Testis (tissue), 3 donors: ENCODE data around the gene ENDOU. TPM values are rescaled to one million over a fixed set of nuclear protein-coding genes. Genes with fewer than 3 reads are reported as not detected.

Experiments
- DNase-seq: peaks from one replicate; pipeline ENCODE4 v3.0.0-alpha.2; 2019
- H3K27ac ChIP-seq, 2 donors: fragments of 200-600 bp; sonication (generic); one replicate each; pipeline ENCODE4 v1.5.1; 2019
- H3K27me3 ChIP-seq: fragments of 200-600 bp; sonication (generic); one replicate; pipeline ENCODE4 v1.5.1; 2019
- H3K36me3 ChIP-seq: fragments of 200-600 bp; sonication (generic); one replicate; pipeline ENCODE4 v1.5.1; 2017; ENCODE audit warnings: low read depth; ENCODE audit errors: missing control alignments
- H3K4me1 ChIP-seq: fragments of 200-600 bp; sonication (generic); one replicate; pipeline ENCODE4 v1.5.1; 2019
- H3K4me3 ChIP-seq, 2 donors: fragments of 200-600 bp; sonication (generic); one replicate each; pipeline ENCODE4 v1.5.1; 2017 to 2019
- H3K9me3 ChIP-seq: fragments of 200-600 bp; sonication (generic); one replicate; pipeline ENCODE4 v1.5.1; 2017
- POLR2A ChIP-seq: fragments of 450-650 bp; IDR thresholded peaks from one replicate; pipeline ENCODE4 v1.6.1; 2017; ENCODE audit warnings: antibody characterized with exemption, mild to moderate bottlenecking, moderate library complexity
- WGBS, 2 donors: methylation state at CpG; one replicate each; pipeline ENCODE4 v1.1.5; 2018; 5-methylcytosine and 5-hydroxymethylcytosine counted together
- intact Hi-C: fragments of 100-400 bp; cut with DNase I; formaldehyde crosslinking; loops from one replicate; pipeline ENCODE4 v1.15.1; 2023; ENCODE audit warnings: low total_unique reads
- polyA plus RNA-seq: library from polyadenylated mRNA; stranded (reverse); fragments of 350-450 nt; fragmentation: Illumina TruSeq; extraction: RNeasy Lipid Tissue Mini Kit (QIAGEN cat#74804); gene quantifications from one replicate; pipeline ENCODE4 v1.2.3, GENCODE V29; 2014; ENCODE audit warnings: low read depth, low replicate concordance; ENCODE audit not compliant: insufficient read depth
- total RNA-seq, 2 donors: library from RNA; depleted of rRNA; stranded (reverse); fragments of >200 nt; gene quantifications; one replicate each; pipeline ENCODE4 v1.2.3, GENCODE V29; 2016
- TF ChIP-seq, protein P1 (sequence below), 3 experiments: fragments of 450-650 bp in 2 of 3; fragments of 200-600 bp in 1 of 3; sonication (generic) in 1 of 3; IDR thresholded peaks; one replicate each; pipeline ENCODE4 v1.5.1; 2016 to 2019; ENCODE audit warnings: antibody characterized with exemption in 3 of 3, mild to moderate bottlenecking in 2 of 3, moderate library complexity in 1 of 3

ENDOU gene
- total and polyA plus RNA-seq, 3 donors from 2014 or later = 0.16 to 0.43 (median 0.21) TPM

- intact Hi-C loops = no loop called here
- WGBS, 2 donors = 54 to 76% methylated on average over 15 to 16 of the region's 16 CpGs
- TF ChIP-seq, protein P1, sequence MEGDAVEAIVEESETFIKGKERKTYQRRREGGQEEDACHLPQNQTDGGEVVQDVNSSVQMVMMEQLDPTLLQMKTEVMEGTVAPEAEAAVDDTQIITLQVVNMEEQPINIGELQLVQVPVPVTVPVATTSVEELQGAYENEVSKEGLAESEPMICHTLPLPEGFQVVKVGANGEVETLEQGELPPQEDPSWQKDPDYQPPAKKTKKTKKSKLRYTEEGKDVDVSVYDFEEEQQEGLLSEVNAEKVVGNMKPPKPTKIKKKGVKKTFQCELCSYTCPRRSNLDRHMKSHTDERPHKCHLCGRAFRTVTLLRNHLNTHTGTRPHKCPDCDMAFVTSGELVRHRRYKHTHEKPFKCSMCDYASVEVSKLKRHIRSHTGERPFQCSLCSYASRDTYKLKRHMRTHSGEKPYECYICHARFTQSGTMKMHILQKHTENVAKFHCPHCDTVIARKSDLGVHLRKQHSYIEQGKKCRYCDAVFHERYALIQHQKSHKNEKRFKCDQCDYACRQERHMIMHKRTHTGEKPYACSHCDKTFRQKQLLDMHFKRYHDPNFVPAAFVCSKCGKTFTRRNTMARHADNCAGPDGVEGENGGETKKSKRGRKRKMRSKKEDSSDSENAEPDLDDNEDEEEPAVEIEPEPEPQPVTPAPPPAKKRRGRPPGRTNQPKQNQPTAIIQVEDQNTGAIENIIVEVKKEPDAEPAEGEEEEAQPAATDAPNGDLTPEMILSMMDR (IDR thresholded peaks at IDR 0.05) = no peak
- H3K27me3 ChIP-seq = no peaks in the 10 kb centered on the region
- H3K4me3 ChIP-seq = no peak overlapping the region
- no peak overlapping the region for H3K27ac ChIP-seq
- peaks cover 15% of the 10 kb centered on the region for H3K4me1 ChIP-seq
- no peak for DNase-seq
- no peaks in the 10 kb centered on the region for H3K36me3 ChIP-seq
- H3K9me3 ChIP-seq = no peaks in the 10 kb centered on the region
These were observed 20.3 kb upstream of the ENDOU start for GRCh38 chr12:47745485-47746041.

- no peak for DNase-seq
- no peaks in the 10 kb centered on the region for H3K36me3 ChIP-seq
- H3K9me3 ChIP-seq = no peaks in the 10 kb centered on the region
- H3K4me1 ChIP-seq = peaks cover 20% of the 10 kb centered on the region
- intact Hi-C loops = no loop called here
- no peaks in the 10 kb centered on the region for H3K27me3 ChIP-seq
- WGBS, 2 donors = 74 to 85% methylated on average over 8 of the region's 8 CpGs
- TF ChIP-seq, protein P1 (IDR thresholded peaks at IDR 0.05) = no peak
- TF ChIP-seq POLR2A = no peak
- no peak overlapping the region for H3K4me3 ChIP-seq
- H3K27ac ChIP-seq = no peak overlapping the region
These were observed 19.6 kb upstream of the ENDOU start for GRCh38 chr12:47744778-47745436.

- TF ChIP-seq POLR2A = no peak
- TF ChIP-seq, protein P1 (IDR thresholded peaks at IDR 0.05) = no peak
- peaks cover 20% of the 10 kb centered on the region for H3K4me1 ChIP-seq
- 79 to 84% methylated on average over 10 of the region's 10 CpGs for WGBS, 2 donors
- H3K4me3 ChIP-seq = no peak overlapping the region
- H3K27me3 ChIP-seq = no peaks in the 10 kb centered on the region
- DNase-seq = no peak
- intact Hi-C loops = no loop called here
- no peak overlapping the region for H3K27ac ChIP-seq
- H3K36me3 ChIP-seq = no peaks in the 10 kb centered on the region
- no peaks in the 10 kb centered on the region for H3K9me3 ChIP-seq
These were observed 18.8 kb upstream of the ENDOU start for GRCh38 chr12:47744005-47744651.

GRCh38 chr12:47743311-47743860 is 18.1 kb upstream of the ENDOU start:
- peaks cover 27% of the 10 kb centered on the region for H3K4me1 ChIP-seq
- TF ChIP-seq, protein P1 (IDR thresholded peaks at IDR 0.05) = no peak
- no peak for TF ChIP-seq POLR2A
- no peaks in the 10 kb centered on the region for H3K9me3 ChIP-seq
- intact Hi-C loops = no loop called here
- H3K27me3 ChIP-seq = no peaks in the 10 kb centered on the region
- no peak overlapping the region for H3K4me3 ChIP-seq
- 83 to 93% methylated on average over 6 to 9 of the region's 9 CpGs for WGBS, 2 donors
- H3K36me3 ChIP-seq = no peaks in the 10 kb centered on the region
- no peak for DNase-seq
- no peak overlapping the region for H3K27ac ChIP-seq
